NOMO-1 (cell line): Measurements from ENCODE around the gene PKD2.

Experiments
- DNase-seq, 2 experiments: peaks; one replicate each; lab custom pipeline; 2025; ENCODE audit not compliant: unreplicated experiment in 2 of 2; lab: John Stamatoyannopoulos, UW

Gene PKD2

DNA sequence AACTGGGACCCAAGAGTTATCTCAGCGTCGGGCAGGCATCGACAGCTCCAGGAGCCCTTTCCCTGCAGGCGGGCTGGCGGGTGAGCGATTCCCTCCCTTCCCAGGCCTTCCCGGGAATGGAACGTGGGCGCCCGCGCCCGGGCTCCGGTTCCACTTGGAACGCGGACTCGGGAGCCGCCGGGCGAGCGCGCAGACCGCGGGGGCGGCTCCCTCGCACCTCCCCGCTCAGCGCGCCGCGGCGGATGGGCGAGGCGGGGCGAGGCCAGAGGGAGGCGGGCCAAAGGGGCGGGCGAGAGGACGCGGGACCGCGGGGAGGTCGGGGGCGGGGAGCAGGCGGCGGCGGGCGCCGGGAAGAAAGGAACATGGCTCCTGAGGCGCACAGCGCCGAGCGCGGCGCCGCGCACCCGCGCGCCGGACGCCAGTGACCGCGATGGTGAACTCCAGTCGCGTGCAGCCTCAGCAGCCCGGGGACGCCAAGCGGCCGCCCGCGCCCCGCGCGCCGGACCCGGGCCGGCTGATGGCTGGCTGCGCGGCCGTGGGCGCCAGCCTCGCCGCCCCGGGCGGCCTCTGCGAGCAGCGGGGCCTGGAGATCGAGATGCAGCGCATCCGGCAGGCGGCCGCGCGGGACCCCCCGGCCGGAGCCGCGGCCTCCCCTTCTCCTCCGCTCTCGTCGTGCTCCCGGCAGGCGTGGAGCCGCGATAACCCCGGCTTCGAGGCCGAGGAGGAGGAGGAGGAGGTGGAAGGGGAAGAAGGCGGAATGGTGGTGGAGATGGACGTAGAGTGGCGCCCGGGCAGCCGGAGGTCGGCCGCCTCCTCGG is at the start of gene PKD2:
TSS of gene PKD2 (plus strand) at position 332 of the 818 bp plus-strand sequence. CDS start at position 431, 99 bp downstream.
- DNase-seq, result peak; percentile 52 to 77

- no peak for DNase-seq
These were observed 45.4 kb upstream of the PKD2 start for GRCh38 chr4:87961993-87962392.

DNA sequence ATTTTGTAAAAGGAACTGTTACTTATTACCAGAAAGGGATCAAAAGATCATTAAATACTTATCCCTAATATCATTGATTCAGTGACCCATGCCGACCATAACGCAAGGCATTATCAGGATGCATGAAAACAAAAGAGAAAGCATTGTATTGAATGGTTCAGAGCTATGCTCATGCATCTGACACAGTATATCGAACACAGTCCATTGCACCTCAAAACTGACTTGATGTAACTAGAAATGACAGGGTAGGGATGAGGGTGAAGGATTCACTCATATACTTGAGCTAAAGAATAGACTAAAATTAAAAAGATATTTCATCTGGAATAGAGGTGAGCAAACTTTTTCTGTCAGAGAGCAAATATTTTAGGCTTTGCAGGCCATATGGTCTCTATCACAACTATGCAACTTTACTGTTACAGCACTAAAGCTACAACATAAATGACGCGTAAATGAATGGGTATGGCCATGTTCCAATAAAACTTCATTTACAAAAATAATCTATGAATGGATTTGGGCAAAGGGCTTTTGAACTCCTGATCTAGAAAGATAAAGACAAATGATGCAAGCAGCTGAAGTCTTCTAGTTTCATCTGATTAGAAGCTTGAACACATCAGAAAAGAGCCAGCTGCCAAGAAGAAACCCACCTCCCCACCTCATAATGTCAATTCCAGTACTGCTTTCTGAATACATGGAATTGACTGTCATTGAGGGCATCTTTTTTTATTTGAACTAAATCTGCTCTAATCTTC is 44.9 kb upstream of the PKD2 start:
- no peak for DNase-seq

GRCh38 chr4:87965501-87965975 is 41.9 kb upstream of the PKD2 start:
- DNase-seq, result no peak

GRCh38 chr4:87966095-87966496 is 41.3 kb upstream of the PKD2 start:
- no peak for DNase-seq

DNA sequence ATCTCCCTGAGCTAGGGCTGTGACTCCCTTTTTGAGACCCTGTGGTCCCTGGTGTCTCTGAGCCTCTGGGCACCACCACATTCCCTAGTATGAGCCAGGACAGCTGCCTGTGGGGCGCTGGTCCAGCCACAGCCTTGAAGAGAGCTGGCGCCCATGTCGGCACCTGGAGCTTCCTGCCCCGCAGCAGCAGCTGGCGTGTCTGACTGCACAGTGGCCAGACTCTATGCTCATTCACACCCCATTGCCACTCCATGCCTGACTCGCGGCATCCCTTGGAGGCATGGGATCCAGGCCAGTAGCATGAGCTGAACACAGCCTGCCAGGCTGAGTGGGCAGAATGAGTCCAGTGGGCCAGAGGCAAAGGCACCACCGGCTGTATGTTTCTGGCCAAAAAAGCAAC is 40.2 kb upstream of the PKD2 start:
- no peak for DNase-seq

DNA sequence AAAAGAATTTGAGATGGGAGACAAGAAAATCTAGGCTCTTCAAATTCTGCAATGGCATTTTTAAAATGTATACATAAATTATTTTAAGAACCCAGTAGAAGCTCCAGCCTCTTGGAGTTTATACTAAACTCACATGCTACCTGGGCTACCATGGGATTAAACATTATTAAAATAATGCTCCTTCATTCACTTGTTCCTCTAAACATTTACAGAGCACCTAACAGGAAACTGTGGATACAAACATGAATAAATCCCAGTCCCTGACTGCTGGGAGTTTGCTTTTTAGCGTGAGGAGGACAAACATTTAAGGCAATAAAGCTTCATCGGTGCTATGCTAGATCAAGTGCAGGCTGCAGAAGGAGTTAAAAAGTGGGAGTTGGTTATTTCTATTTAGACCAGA is 37.3 kb upstream of the PKD2 start:
- no peak for DNase-seq

DNA sequence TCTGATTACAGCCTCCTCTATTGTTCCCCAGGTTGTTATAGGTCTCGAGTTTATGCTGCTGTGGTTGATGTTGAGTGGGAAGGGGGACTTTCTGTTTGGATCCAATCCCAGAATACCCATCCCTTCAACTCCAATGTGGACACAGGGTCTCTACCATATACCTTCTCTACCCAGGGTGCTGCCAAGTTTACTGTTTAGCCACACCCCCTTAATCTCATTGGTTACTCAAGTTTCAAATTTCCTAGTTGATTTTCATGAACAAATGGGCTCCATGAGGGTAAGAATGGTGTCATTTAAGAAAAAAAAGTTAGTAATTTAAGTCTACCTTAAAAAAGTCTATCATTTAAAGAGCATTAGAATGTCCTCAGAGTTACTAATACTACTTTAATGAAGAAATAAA is 35.6 kb upstream of the PKD2 start:
- no peak for DNase-seq

DNA sequence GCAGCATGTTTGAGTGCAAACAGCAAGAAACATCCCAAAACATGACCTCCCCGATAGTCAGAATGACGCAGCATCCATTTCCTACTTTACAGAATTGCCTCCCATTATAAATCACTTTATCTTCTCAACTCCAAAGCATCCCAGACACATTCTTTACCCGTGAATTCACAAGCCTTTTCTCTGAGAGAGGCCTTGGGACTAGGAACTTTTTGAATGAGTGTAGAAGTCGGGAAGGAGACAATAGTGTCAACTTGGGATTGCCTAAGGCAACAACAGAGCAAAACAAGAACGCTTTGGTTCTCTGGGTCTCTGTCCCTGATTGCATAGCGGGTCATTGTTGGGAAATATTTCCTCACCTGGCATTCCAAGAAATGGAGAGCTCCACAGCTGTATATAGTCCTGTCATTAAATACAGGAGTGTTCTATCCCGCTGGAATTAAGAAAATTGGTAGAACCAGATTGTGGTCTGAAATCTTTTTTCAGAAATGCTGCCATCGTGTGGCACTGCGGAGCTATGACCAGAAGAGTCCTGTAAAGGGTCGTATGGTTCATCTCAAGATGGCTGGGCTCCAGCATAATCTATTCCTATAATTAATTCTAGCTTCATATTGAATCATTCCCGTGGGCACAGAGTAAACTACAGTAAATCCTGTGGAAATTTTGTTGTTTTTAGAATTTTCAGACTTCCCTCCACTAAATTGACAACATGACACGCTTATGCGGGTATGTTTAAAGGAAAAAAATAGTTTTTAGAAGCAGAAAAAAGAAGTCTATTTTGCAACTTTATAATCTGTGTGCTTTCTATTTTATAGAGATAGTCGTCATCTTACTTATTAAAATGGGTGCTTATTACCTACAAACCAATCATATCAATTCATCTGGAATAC is 33.9 kb upstream of the PKD2 start:
- DNase-seq, result peak; percentile 16 to 48

DNA sequence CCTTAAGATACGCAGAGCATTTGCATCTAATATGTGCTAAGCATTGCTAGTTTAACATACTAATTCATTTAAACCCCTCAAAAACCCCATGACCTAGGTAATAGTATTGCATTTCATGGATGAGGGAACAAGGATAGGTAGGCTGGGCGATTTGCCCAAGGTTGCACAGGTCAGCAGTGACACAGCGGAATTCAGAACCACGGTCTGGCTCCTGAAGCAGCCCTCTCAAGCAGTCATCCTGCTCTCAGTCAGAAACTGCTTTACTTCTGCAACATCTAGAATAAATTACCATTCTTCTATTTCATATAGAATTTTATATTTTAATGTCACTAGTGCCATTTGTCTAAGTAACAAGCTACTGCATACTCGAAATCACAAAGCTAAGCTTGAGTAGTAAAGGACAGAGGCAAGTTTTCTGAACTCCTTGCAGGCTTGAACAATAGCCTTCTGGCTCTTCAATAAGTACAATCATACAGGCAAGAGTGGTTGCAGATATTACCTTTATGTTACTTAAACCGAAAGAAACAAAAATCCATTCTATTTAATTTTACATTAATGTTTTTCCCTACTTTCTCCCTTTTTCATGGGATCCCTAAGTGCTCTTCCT is 32.5 kb upstream of the PKD2 start:
- DNase-seq, result no peak

- DNase-seq, result peak; percentile 77 to 82
These were observed 32.0 kb upstream of the PKD2 start, which contains the start of gene SPP1 for GRCh38 chr4:87975466-87975865. Gene SPP1, plus strand, starts transcription at chr4:87975714. Its CDS starts 1,182 bp downstream, at chr4:87976896.

DNA sequence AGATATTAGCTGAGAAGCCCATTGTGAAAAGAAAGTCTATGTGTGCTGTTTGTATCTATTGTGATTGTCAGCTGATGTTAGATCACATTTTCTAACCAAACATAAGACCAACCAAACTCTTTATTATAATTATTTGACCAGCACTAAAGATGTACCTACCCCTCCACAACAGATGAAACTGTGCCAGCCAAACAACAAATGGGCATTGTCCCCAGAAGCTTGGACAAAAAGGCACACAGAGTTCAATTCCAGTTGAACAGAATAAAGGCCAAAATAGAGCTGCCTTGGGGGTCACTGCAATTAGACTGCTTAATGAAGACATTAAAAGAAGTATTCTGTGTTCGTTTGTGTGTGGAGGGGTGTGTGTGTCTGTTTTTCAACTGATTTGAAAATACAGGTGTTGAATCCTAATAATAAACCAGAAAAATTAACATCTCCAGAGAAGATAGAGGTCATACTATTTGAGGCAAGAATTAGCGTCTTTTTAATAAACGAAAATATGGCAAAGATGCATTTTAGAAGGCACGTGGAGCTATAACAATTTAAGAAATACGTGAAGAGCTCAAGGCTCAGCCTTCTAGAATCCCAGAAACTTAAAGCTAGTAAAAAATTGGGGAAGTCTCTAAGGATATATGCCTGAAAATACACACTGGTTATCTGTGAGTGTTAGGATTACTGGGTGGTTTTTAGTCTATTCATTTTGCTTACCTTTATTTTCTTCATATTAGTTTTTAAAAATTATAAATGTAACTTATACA is 29.7 kb upstream of the PKD2 start:
- no peak for DNase-seq

DNA sequence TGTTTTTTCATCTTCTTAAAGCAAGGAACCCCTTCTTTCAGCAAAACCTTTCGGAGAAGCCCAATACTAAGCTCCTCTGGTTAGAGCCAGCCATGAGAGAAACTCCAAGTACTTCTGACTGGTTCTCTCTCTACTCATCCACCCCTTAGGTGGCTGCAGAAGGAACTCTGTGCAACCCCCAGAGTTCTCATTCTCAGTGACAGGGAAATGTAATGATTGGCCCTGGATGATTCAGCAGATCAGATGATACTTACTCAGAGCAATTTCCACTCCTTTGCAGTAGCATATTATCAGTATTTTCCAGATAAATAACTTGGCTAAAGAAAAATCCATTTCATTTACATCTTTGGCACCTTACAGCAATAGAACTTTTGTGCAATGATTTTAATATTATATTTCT is 28.8 kb upstream of the PKD2 start:
- DNase-seq, result no peak

DNA sequence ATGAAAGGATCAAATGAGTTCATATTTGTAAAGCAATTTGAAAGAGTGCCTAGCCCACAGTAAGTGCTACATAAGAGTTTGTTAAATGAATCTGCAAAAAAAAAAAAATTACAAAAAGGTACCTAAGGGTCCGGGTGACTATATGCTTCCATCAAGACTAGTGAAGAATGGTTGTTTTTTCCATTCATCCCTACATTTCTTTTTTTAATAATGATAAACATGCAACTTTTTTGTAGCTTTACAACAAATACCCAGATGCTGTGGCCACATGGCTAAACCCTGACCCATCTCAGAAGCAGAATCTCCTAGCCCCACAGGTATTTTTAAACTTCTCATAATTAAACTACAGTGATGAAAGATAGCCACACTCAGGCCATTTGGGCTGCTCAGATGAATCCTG is 27.6 kb upstream of the PKD2 start:
- DNase-seq, result no peak

DNA sequence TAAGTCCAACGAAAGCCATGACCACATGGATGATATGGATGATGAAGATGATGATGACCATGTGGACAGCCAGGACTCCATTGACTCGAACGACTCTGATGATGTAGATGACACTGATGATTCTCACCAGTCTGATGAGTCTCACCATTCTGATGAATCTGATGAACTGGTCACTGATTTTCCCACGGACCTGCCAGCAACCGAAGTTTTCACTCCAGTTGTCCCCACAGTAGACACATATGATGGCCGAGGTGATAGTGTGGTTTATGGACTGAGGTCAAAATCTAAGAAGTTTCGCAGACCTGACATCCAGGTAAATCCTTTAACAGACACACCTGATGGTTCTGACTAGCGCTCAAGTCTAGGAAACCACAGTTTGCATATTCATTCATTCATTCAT is 25.9 kb upstream of the PKD2 start:
- no peak for DNase-seq

DNA sequence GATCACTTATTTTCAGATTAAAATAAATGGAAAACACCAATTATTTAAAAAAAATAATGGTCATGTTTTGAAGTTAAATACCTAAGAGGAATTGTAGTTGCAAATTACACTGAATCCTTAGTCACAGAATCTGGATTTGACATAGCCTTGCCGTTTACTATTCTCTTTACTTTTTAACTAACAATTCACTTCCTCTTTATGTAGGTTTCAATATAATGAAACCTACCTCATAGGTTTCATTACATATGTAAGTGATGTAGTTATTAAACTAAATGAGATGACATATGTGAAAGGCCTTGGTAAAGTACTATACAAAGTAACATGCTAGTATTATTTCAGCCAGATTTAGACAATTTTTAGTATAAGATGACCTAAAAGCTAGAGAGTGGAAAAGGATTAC is 25.4 kb upstream of the PKD2 start:
- DNase-seq, result peak in 1 of 2 experiments; percentile 20

- DNase-seq, result no peak
These were observed 24.9 kb upstream of the PKD2 start for GRCh38 chr4:87982446-87983010.

GRCh38 chr4:87983996-87984395 is 23.4 kb upstream of the PKD2 start:
- DNase-seq, result no peak

DNA sequence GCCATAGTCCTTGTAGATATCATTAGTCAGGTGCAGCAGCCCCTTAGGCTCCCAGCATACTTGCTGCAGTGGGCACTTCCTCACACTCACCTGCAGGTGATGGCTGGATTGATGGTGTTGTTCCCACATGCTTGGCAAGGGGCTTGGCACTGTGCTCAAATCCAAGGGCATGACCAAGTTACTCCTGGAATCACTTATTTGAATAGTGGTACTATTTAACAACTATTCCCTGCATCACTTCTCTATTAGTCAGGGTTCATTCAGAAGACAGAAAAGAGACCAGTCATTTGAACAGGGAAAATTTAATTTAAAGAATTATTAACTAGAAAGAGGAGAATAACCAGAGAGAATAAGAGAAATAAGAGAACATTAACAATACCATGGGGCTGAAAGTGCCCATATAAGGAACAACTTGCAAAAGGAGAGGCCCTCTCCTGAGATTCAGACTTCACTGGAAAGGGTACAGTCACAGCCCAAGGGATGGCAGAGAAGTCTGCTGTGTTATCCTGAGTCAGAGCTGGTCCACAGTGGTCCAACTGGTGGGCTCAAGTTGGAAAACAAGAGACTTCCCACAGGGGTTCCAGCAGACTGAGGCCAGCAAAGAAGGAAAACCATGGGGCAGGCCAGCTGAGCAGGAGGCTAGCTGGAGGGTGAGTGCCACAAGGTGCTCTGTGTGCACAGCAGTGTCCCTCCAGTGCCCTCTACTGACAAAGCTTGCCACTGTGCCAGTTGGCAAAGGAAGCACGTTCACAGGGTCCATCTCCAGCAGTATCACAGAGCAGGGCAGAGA is 22.1 kb upstream of the PKD2 start:
- DNase-seq, result peak in 1 of 2 experiments; percentile 29
